Astrocyte (in vitro differentiated cells and primary cell): ENCODE data around the gene TOMM40L.
"Not testable (repeated sequence)": the region's sequence is repeated elsewhere in the genome, so short reads cannot be mapped to it uniquely, and the experiment has no call there.

ENCODE experiments used
- CTCF ChIP-seq: IDR thresholded peaks from 2 replicates; pipeline ENCODE4 v1.5.1; 2011; ENCODE audit warnings: low read depth, mild to moderate bottlenecking, inconsistent platforms, low read length, moderate library complexity; ENCODE audit not compliant: insufficient read depth
- EZH2 ChIP-seq: IDR thresholded peaks from 2 replicates; pipeline ENCODE4 v1.6.1; 2012; ENCODE audit warnings: mild to moderate bottlenecking, low read length, inconsistent platforms; ENCODE audit not compliant: insufficient read depth

- not testable (repeated sequence) for TF ChIP-seq CTCF, EZH2
These were observed 31.2 kb downstream of the TOMM40L start for GRCh38 chr1:161257109-161257508.
